ENCODE measurements around the gene VCL.
A peak's percentile ranks its signal among the peaks of the same experiment; 100 is the strongest.

Gene VCL

DNA sequence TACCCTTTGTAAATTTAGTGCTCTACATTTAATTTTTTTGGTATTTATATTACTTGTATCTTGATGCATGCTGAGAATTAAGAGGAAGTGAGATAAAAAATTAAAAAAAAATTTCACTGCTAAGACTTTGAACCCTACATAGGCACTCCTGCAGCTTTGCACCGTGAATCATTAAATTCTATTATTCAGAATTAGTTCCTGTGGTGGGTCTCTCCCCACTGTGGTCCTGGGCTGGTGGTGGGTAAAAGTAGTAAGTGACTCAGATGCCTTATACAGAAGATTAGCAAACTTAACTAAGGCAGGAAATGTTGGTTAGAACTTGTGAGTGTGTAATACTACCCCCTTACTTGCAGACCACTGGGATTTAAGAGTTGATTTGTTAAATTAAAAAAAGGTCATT is 80.1 kb downstream of the VCL start:
- Histone ChIP-seq H3K4me3 (no peak overlapping the region), H3K27ac (no peak overlapping the region)
- TF ChIP-seq CTCF (IDR thresholded peaks at IDR 0.05): no peak
- DNase-seq (ENCODE audit: low spot score): no peak

DNA sequence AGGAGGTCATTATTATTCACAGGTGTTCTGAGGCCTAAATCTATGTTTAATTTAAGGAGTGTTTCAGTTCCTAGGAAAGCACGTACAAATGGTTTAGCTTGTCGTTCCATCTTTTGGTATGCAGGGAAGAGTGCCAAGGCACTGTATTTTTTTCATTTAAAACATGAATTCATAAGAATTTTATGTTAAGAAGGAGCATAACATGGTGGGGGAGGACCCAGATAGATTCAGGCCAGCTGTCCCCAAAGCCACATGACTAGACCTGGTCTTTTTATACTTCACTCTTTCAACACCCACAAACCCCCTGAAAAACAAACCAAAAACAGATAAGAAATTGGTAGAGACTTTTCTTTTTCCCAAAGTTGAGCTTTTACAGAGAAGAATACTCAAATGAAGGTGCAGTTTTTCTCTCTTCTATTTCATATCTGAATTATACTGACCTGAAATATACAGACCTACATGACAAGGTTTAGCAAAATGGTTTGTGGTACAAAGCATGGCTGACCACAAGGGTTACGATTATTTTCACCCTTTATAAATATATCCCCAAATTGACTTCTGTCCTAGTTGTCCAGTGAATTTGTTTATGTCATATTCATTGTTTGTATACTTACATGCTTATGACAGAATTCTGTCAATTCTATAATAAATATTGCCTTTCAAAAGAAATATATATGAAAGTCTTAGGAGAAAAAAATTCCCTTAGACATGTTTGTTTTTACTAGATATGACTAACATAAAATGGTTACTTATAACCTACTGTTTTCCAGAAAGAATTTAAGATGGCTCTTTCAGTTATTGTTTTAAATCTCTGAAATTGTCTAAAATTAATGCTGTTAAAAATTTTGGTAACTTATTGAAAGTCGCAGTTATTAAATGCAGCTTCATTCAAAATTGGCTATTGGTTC is 81.4 kb downstream of the VCL start:
- Histone ChIP-seq H3K27ac (peak overlapping the region in 1 of 2 donors; percentile 45), H3K4me3 (no peak overlapping the region)
- TF ChIP-seq CTCF (IDR thresholded peaks at IDR 0.05): no peak
- no peak for DNase-seq (ENCODE audit: low spot score)

GRCh38 chr10:74079936-74080590 is 82.1 kb downstream of the VCL start:
- no peak for DNase-seq (ENCODE audit: low spot score)
- Histone ChIP-seq H3K27ac (no peak overlapping the region), H3K4me3 (no peak overlapping the region)
- no peak for TF ChIP-seq CTCF (IDR thresholded peaks at IDR 0.05)

- Histone ChIP-seq H3K27ac (no peak overlapping the region), H3K4me3 (no peak overlapping the region)
- TF ChIP-seq CTCF (IDR thresholded peaks at IDR 0.05): peak; percentile 41
- DNase-seq (ENCODE audit: low spot score): no peak
Observed at GRCh38 chr10:74081192-74081803, 83.4 kb downstream of the VCL start.

GRCh38 chr10:74081941-74082718 is 84.2 kb downstream of the VCL start:
- TF ChIP-seq CTCF (IDR thresholded peaks at IDR 0.05): no peak
- no peak overlapping the region for H3K27ac ChIP-seq
- DNase-seq (ENCODE audit: low spot score): no peak

GRCh38 chr10:74083304-74083703 is 85.4 kb downstream of the VCL start:
- Histone ChIP-seq H3K27ac (no peak overlapping the region), H3K4me3 (no peak overlapping the region)
- TF ChIP-seq CTCF (IDR thresholded peaks at IDR 0.05): no peak
- no peak for DNase-seq (ENCODE audit: low spot score)

More at GRCh38 chr10:74081941-74082718, 84.2 kb downstream of the VCL start:
- no peak overlapping the region for H3K4me3 ChIP-seq

Measured in coronary artery (tissue), 2 donors.